Stimulated activated CD4-positive, alpha-beta T cell treated with anti-CD3 and anti-CD28 coated beads, Interleukin-2, amount 100 ng/mL, for 4 hours (primary cell): ENCODE results near the gene EEF1AKMT4.

Experiments used
- DNase-seq: peaks from one replicate; pipeline ENCODE4 v3.0.0-alpha.2; 2020; ENCODE audit warnings: low read depth

Gene EEF1AKMT4

DNA sequence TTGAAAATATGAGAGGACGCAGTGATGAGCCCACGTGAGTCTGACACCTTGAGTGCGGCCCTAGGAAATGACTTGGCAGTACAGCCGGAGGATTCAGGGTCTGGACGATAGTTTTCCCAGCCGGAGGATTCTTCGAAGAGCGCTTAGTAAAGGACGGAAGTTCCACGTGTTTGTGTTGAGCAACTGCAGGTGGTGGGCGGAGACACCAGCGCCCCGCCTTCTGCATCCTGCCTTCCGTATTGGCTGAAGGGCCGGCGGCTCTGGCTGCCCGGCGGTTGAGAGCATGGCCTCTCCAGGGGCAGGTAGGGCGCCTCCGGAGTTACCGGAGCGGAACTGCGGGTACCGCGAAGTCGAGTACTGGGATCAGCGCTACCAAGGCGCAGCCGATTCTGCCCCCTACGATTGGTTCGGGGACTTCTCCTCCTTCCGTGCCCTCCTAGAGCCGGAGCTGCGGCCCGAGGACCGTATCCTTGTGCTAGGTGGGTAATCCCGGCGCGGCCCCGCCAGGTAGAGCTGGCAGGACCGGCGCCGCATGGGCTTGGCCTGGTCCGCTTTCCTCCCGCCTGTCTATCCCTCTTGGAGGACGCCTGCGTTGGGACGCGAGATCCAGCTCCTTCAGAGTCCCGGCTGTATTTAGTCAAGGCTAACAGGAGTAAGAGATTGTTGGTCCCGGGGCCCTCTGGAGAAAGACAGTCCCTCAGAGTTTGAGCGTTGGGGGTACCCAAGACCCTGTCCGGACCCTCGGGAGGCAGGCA, at the start of gene EEF1AKMT4:
EEF1AKMT4 (plus strand) TSS at position 261 of the 755 bp plus-strand sequence; CDS start at position 284, 23 bp downstream.
- peak; percentile 93 for DNase-seq

DNA sequence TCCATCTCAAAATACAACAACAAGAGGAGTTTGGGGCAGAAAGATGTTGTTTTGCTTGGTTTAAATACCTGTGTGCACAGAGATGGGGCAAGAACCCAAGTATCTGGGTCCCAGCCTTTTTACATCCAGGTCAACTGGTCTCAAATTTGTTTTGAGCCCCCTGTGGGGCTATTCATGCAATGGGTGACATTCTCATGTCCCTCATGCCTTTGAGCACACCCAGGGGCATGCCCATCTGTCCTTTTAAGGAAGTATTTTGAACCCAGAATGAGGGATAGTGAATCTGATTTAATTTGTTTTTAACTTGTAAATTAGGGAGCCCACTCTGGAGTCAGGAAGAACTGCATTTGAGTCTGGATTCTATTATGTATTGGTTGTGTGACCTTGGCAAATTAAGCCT, 48.6 kb upstream of the EEF1AKMT4 start:
- DNase-seq: no peak

DNA sequence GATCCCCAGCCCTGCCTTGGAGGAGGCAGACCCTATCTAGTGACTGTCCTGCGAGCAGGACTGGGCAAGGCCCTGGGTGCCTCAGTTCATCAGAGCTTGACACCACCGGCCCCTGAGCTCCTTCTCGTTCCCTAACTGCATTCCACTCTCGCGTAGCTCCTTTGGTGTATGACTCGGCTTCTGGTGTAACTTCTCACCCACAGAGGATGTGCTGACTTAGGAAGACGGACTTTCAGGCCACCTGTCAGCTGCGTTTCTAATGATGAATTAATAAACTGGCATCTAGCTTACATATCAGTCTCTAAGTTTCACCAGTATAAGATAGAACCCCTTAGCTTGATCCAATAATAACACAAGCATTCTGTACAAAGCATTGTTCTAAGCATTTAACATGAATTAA, 45.9 kb upstream of the EEF1AKMT4 start:
- no peak for DNase-seq

DNA sequence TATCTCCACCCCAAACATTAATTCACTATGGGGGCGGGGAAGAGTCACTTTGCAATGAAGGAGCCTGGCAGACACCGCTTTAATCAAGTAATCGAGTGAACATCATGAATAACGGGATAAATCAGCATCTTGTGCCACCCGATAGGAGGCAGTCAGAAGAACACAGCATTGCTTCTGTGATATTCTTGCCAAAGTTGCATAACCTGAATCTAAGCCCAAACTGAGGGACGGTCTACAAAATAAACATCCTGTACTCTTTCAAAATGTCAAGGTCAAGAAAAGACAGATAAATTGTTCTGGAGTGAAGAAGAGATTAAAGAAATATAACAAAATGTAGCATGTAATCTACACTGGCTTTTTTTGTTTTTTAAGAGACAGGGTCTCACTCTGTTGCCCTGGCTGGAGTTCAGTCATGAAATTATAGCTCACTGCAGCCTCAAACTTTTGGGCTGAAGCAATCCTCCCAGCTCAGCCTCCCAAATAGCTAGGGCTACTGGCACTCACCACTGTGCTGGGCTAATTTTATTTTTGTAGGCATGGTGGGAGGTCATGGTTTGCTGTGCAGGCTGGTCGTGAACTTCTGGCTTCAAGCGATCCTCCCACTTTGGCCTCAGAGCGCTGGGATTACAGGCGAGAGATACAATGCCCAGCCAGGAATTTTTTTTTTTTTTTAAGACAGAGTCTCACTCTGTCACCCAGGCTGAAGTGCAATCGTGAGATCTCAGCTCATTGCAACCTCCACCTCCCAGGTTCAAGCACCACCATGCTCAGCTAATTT, 40.1 kb upstream of the EEF1AKMT4 start:
- no peak for DNase-seq

DNA sequence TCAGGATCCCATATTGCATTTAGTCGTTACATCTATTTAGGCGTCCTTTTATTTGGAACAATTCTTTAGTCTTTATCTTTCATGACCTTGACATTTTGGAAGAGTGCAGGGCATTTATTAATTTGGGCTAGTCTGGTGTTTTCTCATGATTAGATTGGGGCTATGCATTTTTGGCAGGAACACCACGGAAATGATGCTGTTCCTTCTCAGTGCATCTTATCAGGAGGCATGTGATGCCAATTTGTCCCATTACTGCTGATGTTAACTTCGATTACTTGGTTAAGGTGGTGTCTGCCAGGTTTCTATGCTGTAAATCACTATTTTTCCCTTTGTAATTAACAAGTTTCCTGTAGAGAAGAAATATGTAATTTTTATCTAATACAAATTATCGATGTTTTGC, 38.2 kb upstream of the EEF1AKMT4 start:
- no peak for DNase-seq

DNA sequence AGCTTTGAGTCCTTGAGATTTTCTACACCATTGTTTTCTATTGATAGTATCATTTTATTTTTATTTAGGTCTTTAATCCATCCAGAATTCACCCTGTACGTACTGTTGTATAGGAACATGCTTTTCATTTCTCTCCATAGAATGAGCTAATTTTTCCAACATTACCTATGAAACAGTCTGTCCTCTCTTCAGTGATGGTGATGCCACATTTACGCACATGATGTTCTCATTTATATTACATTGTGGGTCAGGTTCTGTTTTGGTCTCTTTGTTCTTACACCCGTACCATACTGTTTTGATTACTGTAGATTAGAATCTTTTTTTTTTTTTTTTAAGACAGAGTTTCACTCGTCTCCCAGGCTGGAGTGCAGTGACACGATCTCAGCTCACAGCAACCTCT, 37.8 kb upstream of the EEF1AKMT4 start:
- no peak for DNase-seq

DNA sequence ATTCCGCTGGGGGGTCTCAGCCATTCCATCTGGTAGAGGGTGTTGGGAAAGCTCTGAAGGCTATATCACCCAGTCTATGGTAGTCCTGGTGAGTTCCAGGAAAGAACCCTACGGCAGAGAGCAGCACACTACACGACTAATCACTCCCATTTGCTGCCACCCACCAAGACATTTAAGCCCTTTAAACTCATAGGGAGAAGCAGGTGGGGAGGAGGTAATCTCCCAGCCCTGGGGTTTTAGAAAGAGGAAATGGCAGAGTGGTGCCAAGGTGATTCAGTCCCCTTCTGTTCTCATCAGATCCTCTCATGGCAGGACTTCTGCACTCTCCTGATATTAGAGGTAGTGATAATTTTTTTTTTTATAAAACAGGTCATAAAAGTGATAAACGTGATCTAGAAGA, 30.7 kb upstream of the EEF1AKMT4 start:
- DNase-seq: no peak

DNA sequence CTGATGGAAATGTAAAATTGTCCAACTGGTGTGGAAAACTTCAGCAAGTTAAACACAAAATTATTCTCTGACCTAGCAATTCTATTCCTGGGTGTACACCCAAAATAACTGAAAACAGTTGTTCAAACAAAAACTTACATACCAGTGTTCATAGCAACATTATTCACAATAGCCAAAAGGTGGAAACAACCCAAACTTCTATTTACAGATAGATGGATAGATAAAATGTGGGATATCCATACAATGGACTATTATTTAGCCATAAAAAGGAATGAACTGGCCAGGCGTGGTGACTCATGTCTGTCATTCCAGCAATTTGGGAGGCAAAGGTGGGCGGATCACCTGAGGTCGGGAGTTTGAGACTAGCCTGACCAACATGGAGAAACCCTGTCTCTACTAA, 27.0 kb upstream of the EEF1AKMT4 start:
- DNase-seq: no peak

DNA sequence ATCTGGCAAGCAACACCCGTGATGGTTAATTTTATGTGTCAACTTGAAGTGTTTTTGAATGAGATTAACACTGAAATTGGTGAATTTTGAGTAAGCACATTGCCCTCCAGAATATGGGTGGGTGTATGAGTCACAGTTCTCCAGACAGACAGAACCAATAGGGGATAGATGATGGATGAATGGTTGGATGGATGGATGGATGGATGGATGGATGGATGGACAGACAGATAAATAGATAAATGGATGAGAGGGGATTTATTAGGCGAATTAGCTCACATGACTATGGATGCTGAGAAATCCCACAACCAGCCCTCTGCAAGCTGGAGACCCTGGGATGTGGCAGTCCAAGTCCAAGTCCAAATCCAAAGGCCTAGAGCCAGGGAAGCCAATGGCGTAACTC, 25.5 kb upstream of the EEF1AKMT4 start:
- no peak for DNase-seq

DNA sequence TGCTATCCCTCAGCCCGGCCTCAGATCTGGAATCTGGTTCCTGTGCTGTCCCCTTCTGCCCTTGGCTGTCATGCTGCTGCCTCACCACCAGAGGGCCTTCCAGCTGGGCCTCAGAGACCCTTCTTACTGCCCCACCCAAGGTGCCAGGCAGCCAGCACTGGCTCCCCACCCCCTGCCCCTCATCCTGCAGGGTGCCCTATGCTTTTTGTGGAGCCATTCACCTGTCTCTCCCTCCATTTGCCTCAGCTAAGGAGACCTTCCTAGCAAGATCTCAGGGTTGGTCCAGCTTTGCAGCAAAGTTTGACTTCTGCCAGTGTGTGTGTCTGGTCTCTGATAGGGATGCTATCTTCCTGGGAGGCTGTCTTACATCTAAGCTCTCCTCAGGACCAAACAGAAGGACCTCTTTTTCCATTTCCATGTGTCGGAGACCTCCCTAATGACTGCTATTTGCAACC, 22.0 kb upstream of the EEF1AKMT4 start:
- DNase-seq: peak; percentile 49

DNA sequence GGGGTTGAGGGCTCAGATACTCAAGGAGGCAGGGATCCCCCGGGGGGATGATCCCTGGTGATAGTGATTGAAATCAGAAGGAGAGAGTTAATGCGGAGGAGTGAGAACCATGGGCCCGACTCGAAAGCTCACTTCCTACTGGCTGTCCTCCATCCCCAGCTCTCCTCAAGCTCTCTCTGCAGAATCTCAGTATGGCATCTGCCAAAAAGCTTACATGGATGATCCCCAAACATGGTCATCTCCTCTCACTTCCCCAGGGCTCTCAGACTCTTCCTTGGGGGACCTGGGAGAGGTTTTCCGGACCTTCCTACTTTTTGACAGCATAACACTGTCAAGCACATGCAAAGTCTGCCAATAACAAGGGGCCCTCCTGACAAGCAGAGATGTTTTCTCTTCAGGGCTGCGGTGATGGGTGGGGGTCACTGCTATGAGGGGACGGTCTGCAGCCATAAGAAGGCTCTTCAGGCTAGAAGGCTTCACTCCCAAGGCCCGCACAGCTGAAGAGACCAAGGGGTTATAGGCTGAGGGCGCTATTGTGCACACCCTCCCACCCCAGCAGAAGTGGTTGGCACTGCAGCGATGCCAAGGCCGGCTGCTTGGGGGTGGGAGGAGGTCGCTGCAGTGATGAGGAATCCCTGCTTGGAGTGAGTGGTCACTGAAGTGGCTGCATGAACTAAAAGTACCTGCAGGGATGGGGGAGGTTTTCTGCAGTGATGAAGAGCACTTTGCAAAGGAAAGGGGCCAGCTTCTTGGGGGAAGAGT, 20.9 kb upstream of the EEF1AKMT4 start:
- no peak for DNase-seq

DNA sequence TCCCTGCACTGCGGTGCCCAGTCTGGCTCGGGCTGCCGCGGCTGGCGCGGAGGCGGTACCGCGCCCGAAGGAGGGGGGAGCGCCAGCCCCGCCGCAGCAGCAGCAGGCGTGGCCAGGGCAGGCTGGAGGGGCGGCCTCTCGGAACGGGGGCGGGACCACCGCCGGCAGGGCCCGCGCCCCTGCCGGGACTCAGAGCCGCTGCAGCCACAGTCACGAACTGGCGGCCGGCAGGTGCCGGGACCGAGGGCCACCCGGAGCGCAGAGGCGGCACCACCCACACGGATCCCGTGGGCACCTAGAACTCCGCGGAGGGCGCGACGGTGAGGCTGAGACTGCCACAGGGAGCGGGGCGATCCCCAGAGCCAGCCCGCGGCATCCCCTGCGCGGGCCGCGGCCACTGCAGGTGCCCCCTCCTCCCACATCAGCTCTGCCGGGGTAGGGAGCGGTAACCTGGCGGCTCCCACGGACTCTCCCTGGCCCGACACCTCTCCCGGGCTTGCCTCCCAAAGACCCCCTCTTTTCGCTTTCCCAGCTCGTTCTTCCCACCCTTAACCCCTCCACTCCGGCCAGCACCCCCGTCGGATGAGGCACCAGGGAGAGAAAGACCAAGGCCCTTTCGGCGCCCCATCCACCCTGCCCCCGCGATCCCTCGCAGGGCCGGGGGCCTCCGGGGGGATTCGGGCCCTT, 19.9 kb upstream of the EEF1AKMT4 start, which contains the start of gene VWA5B2:
VWA5B2 (plus strand) TSS at position 192 of the 687 bp plus-strand sequence. CDS start 944 bp downstream, outside the sequence.
- DNase-seq: peak; percentile 50

DNA sequence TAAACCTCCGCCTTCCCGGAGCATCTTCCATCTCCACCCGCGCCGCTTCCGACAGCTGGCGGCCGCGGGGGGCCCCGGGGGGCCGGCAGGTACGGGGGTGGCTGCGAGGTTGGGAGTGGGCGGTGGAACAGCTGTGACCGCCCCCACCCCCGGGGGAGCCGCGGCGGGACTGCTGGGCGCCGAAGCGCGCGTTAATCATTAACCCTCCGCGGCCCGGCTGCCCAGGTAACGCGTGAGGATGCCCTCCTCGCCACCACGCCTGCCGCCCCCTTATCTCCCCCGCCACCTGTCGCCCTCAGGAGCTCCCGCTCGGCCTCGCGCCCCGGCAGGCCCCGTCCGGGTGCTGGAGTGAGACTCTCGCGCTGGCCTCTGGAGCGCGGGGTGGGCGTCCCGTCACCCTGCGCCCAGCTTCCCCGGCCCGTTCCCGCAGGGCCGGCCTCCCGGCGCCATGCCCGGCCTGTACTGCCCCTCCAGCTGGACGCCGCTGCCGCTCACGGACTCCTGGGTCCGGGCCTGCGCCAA, 19.3 kb upstream of the EEF1AKMT4 start:
- no peak for DNase-seq

DNA sequence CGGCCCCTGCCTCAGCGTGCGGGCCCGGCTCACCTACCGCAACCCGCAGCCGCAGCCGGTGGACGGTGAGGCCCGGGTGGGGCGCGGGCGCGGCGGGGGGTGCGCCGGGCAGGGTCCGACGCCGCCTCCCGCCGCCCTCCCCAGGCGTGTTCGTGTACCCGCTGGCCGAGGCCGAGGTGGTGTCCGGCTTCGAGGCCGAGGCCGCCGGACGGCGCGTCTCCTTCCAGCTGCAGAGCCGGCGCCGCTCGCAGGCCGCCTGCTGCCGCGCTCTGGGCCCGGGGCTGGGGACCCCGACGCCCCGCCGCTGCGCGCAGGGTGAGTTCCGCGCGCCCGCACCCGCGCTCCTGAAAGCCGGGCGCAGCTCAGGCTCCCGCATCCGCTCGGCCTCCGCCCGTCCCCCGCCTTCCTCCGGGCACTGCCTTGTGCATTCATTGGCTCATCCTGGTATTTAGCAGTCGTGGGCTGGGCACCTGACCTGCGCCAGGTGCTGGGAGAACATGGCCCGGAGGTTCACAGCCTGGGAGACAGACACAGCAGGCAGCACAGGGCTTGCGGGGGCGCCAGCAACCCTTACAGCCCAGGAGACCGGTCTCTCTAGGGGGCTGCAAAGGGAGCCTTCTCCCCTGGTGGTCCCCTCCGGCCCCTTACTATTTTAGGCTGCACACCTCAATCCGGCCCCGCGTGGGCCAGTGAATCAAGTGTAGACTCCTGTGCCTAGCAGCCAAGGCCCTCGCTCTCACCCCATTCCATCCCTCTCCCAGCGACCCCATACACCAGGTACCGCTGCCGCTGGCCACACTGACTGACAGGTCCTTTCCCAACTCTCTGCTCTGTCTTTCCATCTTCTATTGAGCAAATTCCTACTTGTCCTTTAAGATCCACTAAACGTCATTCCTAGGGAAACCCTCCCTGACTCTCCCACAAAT, 18.6 kb upstream of the EEF1AKMT4 start:
- DNase-seq: no peak

DNA sequence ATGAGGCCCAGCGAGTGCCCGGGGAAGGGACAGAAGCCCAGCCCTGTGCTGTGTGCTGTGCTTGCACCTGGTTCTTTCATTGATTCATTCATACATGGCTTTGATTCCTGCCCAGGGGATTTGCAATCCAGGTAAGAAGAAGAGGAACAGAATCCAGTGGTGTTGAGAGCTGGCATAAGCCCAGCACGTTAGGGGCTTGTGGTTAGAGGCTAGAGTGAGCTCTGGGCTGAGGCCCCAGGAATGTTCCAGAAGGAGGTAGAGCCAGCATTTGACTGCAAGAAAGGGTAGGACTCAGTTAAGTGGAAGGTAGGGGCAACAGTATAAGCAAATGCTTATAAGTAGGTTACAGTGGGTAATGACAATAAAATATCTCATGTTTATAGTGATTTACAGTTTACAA, 17.8 kb upstream of the EEF1AKMT4 start:
- no peak for DNase-seq

DNA sequence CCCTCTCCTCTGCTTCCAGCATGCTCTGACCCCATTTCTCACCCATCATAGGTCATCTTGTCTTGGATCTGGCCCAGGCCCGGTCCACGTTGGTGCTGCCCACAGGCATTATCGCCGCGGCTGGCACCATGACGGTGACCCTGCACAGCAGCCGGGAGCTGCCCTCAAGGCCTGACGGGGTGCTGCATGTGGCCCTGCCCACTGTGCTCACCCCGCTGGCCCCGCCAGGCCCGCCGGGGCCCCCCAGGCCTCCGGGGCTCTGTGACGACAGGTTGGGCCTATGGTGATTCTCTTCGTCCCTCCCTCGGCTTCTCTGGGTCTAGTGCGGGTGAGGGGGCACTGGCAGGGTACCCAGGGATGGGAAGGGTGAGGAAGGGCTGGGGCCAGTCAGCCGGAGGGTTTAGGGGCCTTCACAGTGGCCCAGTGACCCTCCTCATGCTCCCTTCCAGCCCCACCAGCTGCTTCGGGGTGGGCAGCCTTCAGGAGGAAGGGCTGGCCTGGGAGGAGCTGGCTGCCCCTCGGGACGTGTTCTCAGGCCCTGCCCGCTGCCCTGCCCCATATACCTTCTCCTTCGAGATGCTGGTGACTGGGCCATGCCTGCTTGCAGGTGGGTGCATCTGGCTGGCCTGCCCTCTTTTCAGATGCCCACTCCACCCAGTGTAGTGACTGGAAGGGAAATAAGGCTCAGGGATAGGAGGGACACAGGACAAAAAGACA, 16.2 kb upstream of the EEF1AKMT4 start:
- DNase-seq: no peak

DNA sequence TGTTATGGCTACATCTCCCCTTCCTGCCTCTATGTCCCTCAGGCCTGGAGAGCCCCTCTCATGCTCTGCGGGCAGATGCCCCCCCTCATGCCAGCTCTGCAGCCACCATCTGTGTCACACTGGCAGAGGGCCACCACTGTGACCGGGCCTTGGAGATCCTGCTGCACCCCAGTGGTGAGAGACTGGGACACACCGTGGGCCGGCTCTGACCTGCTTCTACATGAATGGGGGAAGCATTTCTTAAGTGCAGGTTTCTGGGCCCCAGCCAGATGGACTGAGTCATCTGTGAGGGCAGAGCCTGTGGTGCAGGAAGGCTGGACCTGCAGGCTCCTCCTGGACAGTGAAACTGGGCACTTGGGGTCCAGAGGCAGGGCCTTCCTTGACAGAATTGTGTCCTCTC, 15.2 kb upstream of the EEF1AKMT4 start:
- DNase-seq: no peak

DNA sequence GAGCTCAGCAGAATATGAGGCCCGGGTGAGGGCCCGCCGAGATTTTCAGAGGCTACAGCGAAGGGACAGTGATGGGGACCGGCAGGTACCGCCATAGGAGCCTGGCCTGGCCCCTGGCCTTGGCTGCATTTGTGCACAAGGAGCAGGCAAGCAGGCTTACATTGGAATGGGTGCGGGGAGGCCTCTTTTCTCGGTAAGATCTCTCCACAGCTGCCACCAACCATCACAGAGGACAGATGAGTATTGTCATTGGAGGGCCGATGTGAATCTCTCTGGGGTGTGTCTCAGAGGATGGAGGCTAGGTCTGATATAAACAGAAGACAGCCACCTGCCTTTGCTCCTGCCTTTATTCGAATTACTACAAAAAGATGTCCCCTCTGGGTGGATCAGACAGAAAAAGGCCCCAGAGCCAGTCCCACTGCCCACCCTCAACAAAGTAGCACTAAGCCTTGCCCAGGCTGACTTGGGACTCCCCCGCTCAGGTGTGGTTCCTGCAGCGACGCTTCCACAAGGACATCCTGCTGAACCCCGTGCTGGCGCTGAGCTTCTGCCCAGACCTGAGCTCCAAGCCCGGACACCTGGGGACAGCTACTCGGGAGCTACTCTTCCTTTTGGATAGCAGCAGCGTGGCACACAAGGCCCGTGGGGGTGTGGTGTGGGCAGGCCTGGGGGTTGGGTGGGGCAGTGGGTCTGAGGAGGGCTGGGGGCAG, 14.6 kb upstream of the EEF1AKMT4 start:
- DNase-seq: no peak

DNA sequence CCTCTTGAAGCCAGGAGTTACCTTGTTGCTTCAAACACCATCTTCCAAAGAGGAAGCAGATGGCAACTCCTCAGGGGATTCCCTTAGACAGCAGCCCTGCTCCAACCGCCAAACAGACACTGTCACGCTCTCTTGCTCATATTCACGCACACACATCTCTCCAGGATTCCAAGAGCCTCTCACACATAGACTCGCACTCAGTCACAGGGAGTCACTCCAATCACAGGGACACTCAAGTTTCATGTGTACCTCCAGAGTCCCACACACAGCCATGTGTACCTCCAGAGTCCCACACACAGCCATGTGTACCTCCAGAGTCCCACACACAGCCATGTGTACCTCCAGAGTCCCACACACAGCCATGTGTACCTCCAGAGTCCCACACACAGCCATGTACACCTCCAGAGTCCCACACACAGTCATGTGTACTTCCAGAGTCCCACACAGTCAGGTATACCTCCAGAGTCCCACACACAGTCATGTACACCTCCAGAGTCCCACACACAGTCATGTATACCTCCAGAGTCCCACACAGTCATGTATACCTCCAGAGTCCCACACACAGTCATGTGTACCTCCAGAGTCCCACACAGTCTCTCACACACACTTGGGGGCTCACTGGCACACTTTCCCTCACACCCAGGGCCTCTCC, 14.0 kb upstream of the EEF1AKMT4 start:
- DNase-seq: no peak
